HepG2 (cell line): ENCODE results near the gene RIPOR3. TPM values are rescaled to one million over a fixed set of nuclear protein-coding genes. Genes with fewer than 3 reads are reported as not detected.
A peak's percentile ranks its signal among the peaks of the same experiment; 100 is the strongest.

Experiments
- AKAP8 ChIP-seq: sonication (generic); formaldehyde crosslinking; IDR thresholded peaks from 2 replicates; pipeline ENCODE4 v1.5.1; 2020; ENCODE audit warnings: mild to moderate bottlenecking, missing genetic modification reagents
- CEBPG ChIP-seq: IDR thresholded peaks from 2 replicates; pipeline ENCODE4 v1.6.1; 2016
- CERS6 ChIP-seq: sonication (generic); formaldehyde crosslinking; IDR thresholded peaks from 2 replicates; pipeline ENCODE4 v1.5.0; 2020; ENCODE audit warnings: missing genetic modification reagents
- GATAD1 ChIP-seq: IDR thresholded peaks from 2 replicates; pipeline ENCODE4 v1.6.1; 2016; ENCODE audit warnings: missing genetic modification reagents, missing compliant biosample characterization
- IRX3 ChIP-seq: sonication (generic); formaldehyde crosslinking; IDR thresholded peaks from 2 replicates; pipeline ENCODE4 v1.8.1; 2023; ENCODE audit warnings: mild to moderate bottlenecking, low read depth, missing genetic modification reagents, borderline replicate concordance
- RFX3 ChIP-seq: IDR thresholded peaks from 2 replicates; pipeline ENCODE4 v1.6.1; 2016; ENCODE audit warnings: missing biosample characterization, missing genetic modification reagents
- SMYD3 ChIP-seq: sonication (generic); formaldehyde crosslinking; IDR thresholded peaks from 2 replicates; pipeline ENCODE4 v1.8.1; 2023; ENCODE audit warnings: mild to moderate bottlenecking, missing genetic modification reagents
- TAF15 ChIP-seq: fragments of 200-400 bp; formaldehyde crosslinking; IDR thresholded peaks from one replicate; pipeline ENCODE4 v1.6.1; 2018; ENCODE audit warnings: mild to moderate bottlenecking, low read depth, low read length; ENCODE audit not compliant: poor library complexity, severe bottlenecking
- ZFAT ChIP-seq: sonication (generic); formaldehyde crosslinking; conservative IDR thresholded peaks from 2 replicates; pipeline ENCODE4 v1.8.1; 2023; ENCODE audit warnings: missing genetic modification reagents, inconsistent platforms
- ZFP36 ChIP-seq: fragments of 150-350 bp; IDR thresholded peaks from 2 replicates; pipeline ENCODE4 v1.6.1; 2018; ENCODE audit warnings: borderline replicate concordance, low read length, low read depth; ENCODE audit not compliant: partially characterized antibody
- ZNF205 ChIP-seq: IDR thresholded peaks from 2 replicates; pipeline ENCODE4 v1.6.1; 2018; ENCODE audit warnings: missing biosample characterization, missing genetic modification reagents
- ZNF264 ChIP-seq: sonication (generic); formaldehyde crosslinking; IDR thresholded peaks from 2 replicates; pipeline ENCODE4 v1.4.0; 2020; ENCODE audit warnings: missing genetic modification reagents
- ZNF275 ChIP-seq: sonication (generic); formaldehyde crosslinking; IDR thresholded peaks from 2 replicates; pipeline ENCODE4 v1.8.0; 2022; ENCODE audit warnings: missing genetic modification reagents, mild to moderate bottlenecking, inconsistent platforms, borderline replicate concordance
- ZNF557 ChIP-seq: sonication (generic); formaldehyde crosslinking; IDR thresholded peaks from 2 replicates; pipeline ENCODE4 v1.4.0; 2020; ENCODE audit warnings: missing genetic modification reagents
- ZNF576 ChIP-seq: sonication (generic); formaldehyde crosslinking; IDR thresholded peaks from 2 replicates; pipeline ENCODE4 v1.4.0; 2020; ENCODE audit warnings: mild to moderate bottlenecking, missing genetic modification reagents
- ZNF816 ChIP-seq: sonication (generic); formaldehyde crosslinking; IDR thresholded peaks from 2 replicates; pipeline ENCODE4 v1.8.0; 2022; ENCODE audit warnings: missing genetic modification reagents, mild to moderate bottlenecking, borderline replicate concordance
- polyA plus RNA-seq, 8 experiments: library from polyadenylated mRNA; depleted of rRNA in 3 of 8; stranded (reverse) in 7 of 8; unstranded in 1 of 8; fragments of >200 nt; fragmentation: Illumina TruSeq in 4 of 8; extraction: Trizol in 4 of 8; gene quantifications; 2 replicates each; pipeline versions ENCODE4 v1.2.1 to v1.2.3, GENCODE V29; 2011 to 2016; ENCODE audit warnings: low read depth in 4 of 8, missing spikeins in 1 of 8, mixed read lengths in 1 of 8; ENCODE audit not compliant: insufficient read depth in 1 of 8
- total RNA-seq, 5 experiments: library from RNA; depleted of rRNA; stranded (reverse); fragments of >200 nt; fragmentation: Illumina TruSeq; extraction: Trizol; gene quantifications; 2 replicates each; pipeline ENCODE4 v1.2.3, GENCODE V29; 2016; ENCODE audit warnings: low read depth in 1 of 5
- TF ChIP-seq, protein P1 (sequence below): sonication (generic); formaldehyde crosslinking; IDR thresholded peaks from 2 replicates; pipeline ENCODE4 v1.8.0; 2022; ENCODE audit warnings: missing genetic modification reagents, mild to moderate bottlenecking, borderline replicate concordance
- TF ChIP-seq, protein P2 (sequence below): sonication (generic); formaldehyde crosslinking; IDR thresholded peaks from 2 replicates; pipeline ENCODE4 v1.4.0; 2020; ENCODE audit warnings: mild to moderate bottlenecking, missing genetic modification reagents
- TF ChIP-seq, protein P3 (sequence below), 2 experiments: sonication (generic) in 1 of 2; formaldehyde crosslinking in 1 of 2; IDR thresholded peaks; 2 replicates each; pipeline versions ENCODE4 v1.6.1 to v1.9.0; 2014 to 2022; ENCODE audit warnings: antibody characterized with exemption in 1 of 2, borderline replicate concordance in 1 of 2, inconsistent platforms in 1 of 2, low read depth in 1 of 2, missing genetic modification reagents in 1 of 2

RIPOR3 gene
- total and polyA plus RNA-seq, 2 of the 13 experiments (the other 11 are each of a cell fraction or from before 2014, with no cell fraction given) = 0.18 TPM; not detected in 1

- TF ChIP-seq, protein P1, sequence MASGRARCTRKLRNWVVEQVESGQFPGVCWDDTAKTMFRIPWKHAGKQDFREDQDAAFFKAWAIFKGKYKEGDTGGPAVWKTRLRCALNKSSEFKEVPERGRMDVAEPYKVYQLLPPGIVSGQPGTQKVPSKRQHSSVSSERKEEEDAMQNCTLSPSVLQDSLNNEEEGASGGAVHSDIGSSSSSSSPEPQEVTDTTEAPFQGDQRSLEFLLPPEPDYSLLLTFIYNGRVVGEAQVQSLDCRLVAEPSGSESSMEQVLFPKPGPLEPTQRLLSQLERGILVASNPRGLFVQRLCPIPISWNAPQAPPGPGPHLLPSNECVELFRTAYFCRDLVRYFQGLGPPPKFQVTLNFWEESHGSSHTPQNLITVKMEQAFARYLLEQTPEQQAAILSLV (CRISPR knock-in tag) = peak; percentile 93
- TF ChIP-seq ZNF816 (CRISPR knock-in tag) = no peak
- TF ChIP-seq, protein P2, sequence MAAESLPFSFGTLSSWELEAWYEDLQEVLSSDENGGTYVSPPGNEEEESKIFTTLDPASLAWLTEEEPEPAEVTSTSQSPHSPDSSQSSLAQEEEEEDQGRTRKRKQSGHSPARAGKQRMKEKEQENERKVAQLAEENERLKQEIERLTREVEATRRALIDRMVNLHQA (CRISPR knock-in tag) = no peak
- no peak for TF ChIP-seq CERS6 (CRISPR knock-in tag)
- TF ChIP-seq ZNF205 (CRISPR knock-in tag) = 0 out of 2 replicates have a peak, but pooled peaks have one; percentile 18
- TF ChIP-seq AKAP8 (CRISPR knock-in tag) = peak; percentile 88
- peak; percentile 56 for TF ChIP-seq CEBPG (CRISPR knock-in tag)
- TF ChIP-seq, protein P3, sequence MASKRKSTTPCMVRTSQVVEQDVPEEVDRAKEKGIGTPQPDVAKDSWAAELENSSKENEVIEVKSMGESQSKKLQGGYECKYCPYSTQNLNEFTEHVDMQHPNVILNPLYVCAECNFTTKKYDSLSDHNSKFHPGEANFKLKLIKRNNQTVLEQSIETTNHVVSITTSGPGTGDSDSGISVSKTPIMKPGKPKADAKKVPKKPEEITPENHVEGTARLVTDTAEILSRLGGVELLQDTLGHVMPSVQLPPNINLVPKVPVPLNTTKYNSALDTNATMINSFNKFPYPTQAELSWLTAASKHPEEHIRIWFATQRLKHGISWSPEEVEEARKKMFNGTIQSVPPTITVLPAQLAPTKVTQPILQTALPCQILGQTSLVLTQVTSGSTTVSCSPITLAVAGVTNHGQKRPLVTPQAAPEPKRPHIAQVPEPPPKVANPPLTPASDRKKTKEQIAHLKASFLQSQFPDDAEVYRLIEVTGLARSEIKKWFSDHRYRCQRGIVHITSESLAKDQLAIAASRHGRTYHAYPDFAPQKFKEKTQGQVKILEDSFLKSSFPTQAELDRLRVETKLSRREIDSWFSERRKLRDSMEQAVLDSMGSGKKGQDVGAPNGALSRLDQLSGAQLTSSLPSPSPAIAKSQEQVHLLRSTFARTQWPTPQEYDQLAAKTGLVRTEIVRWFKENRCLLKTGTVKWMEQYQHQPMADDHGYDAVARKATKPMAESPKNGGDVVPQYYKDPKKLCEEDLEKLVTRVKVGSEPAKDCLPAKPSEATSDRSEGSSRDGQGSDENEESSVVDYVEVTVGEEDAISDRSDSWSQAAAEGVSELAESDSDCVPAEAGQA (IDR thresholded peaks at IDR 0.05; ENCODE audit: low read depth) = no peak
- TF ChIP-seq, protein P3 (CRISPR knock-in tag; IDR thresholded peaks at IDR 0.05; ENCODE audit: borderline replicate concordance) = no peak
- TF ChIP-seq RFX3 = no peak
- TF ChIP-seq IRX3 (CRISPR knock-in tag) = no peak
- no peak for TF ChIP-seq TAF15
- TF ChIP-seq SMYD3 (CRISPR knock-in tag) = peak; percentile 59; the same call in 1 of the 2 replicates
- TF ChIP-seq GATAD1 (CRISPR knock-in tag) = no peak
- no peak; the same call in 1 of the 2 replicates for TF ChIP-seq ZNF275 (CRISPR knock-in tag)
- no peak for TF ChIP-seq ZNF557
- TF ChIP-seq ZNF264 (CRISPR knock-in tag) = peak; percentile 90; the same call in 1 of the 2 replicates
- no peak for TF ChIP-seq ZFP36
- no peak for TF ChIP-seq ZNF576 (CRISPR knock-in tag)
- no peak for TF ChIP-seq ZFAT
Observed at GRCh38 chr20:50675671-50676376, 15.5 kb downstream of the RIPOR3 start (continued).
